Measurements from ENCODE around the gene ZBTB7C. TPM values are rescaled to one million over a fixed set of nuclear protein-coding genes. Genes with fewer than 3 reads are reported as not detected.

The ZBTB7C gene
- total RNA-seq, 2 donors from 2014 or later: not detected

- H3K4me1 Mint-ChIP-seq (ENCODE audit: low read depth in 2 of 2): no peaks in the 10 kb centered on the region
- peaks cover 27 to 33% of the 10 kb centered on the region in 2 donors for H3K27me3 Mint-ChIP-seq
- ATAC-seq: no peak
- DNase-seq (ENCODE audit: low spot score): no peak
- no peaks in the 10 kb centered on the region for H3K36me3 Mint-ChIP-seq
- no peaks in the 10 kb centered on the region for H3K9me3 Mint-ChIP-seq
- no peak overlapping the region for H3K27ac Mint-ChIP-seq
- no peak overlapping the region for H3K4me3 Mint-ChIP-seq
These were observed 347.2 kb downstream of the ZBTB7C start for GRCh38 chr18:48061781-48062570.

GRCh38 chr18:48060970-48061369 is 348.2 kb downstream of the ZBTB7C start:
- Mint-ChIP-seq H3K4me3 (no peak overlapping the region), H3K9me3 (no peaks in the 10 kb centered on the region), H3K27me3 (peaks cover 27 to 43% of the 10 kb centered on the region in 2 donors), H3K4me1 (ENCODE audit: low read depth in 2 of 2) (no peaks in the 10 kb centered on the region), H3K36me3 (no peaks in the 10 kb centered on the region), H3K27ac (no peak overlapping the region)
- DNase-seq (ENCODE audit: low spot score) (no peak), ATAC-seq (no peak)

- Mint-ChIP-seq H3K36me3 (no peaks in the 10 kb centered on the region), H3K4me1 (ENCODE audit: low read depth in 2 of 2) (no peaks in the 10 kb centered on the region), H3K27ac (no peak overlapping the region), H3K4me3 (no peak overlapping the region), H3K27me3 (peaks cover 33 to 48% of the 10 kb centered on the region in 2 donors), H3K9me3 (no peaks in the 10 kb centered on the region)
- DNase-seq (ENCODE audit: low spot score): no peak
- ATAC-seq: no peak
These were observed 348.8 kb downstream of the ZBTB7C start for GRCh38 chr18:48060346-48060745.

- Mint-ChIP-seq H3K4me3 (no peak overlapping the region), H3K4me1 (ENCODE audit: low read depth in 2 of 2) (no peaks in the 10 kb centered on the region), H3K9me3 (no peaks in the 10 kb centered on the region), H3K27ac (no peak overlapping the region), H3K27me3 (peaks cover 37 to 54% of the 10 kb centered on the region in 2 donors), H3K36me3 (no peaks in the 10 kb centered on the region)
- DNase-seq (ENCODE audit: low spot score): no peak
- ATAC-seq: no peak
These were observed 349.6 kb downstream of the ZBTB7C start for GRCh38 chr18:48059455-48060010.

GRCh38 chr18:48058486-48058885 is 350.7 kb downstream of the ZBTB7C start:
- DNase-seq (ENCODE audit: low spot score) (no peak), ATAC-seq (no peak)
- Mint-ChIP-seq H3K4me1 (ENCODE audit: low read depth in 2 of 2) (no peaks in the 10 kb centered on the region), H3K27ac (no peak overlapping the region), H3K4me3 (no peak overlapping the region), H3K27me3 (peaks cover 44 to 63% of the 10 kb centered on the region in 2 donors), H3K36me3 (no peaks in the 10 kb centered on the region), H3K9me3 (no peaks in the 10 kb centered on the region)

GRCh38 chr18:48057018-48057417 is 352.2 kb downstream of the ZBTB7C start:
- no peaks in the 10 kb centered on the region for H3K9me3 Mint-ChIP-seq
- no peaks in the 10 kb centered on the region for H3K36me3 Mint-ChIP-seq
- no peak overlapping the region for H3K4me3 Mint-ChIP-seq
- H3K4me1 Mint-ChIP-seq (ENCODE audit: low read depth in 2 of 2): no peaks in the 10 kb centered on the region
- DNase-seq (ENCODE audit: low spot score) (no peak), ATAC-seq (no peak)
- peaks cover 48 to 72% of the 10 kb centered on the region in 2 donors for H3K27me3 Mint-ChIP-seq
- H3K27ac Mint-ChIP-seq: no peak overlapping the region

- H3K27ac Mint-ChIP-seq: no peak overlapping the region
- H3K9me3 Mint-ChIP-seq: no peaks in the 10 kb centered on the region
- DNase-seq (ENCODE audit: low spot score): no peak
- no peak overlapping the region for H3K4me3 Mint-ChIP-seq
- peaks cover 42 to 68% of the 10 kb centered on the region in 2 donors for H3K27me3 Mint-ChIP-seq
- H3K4me1 Mint-ChIP-seq (ENCODE audit: low read depth in 2 of 2): no peaks in the 10 kb centered on the region
- no peak for ATAC-seq
- no peaks in the 10 kb centered on the region for H3K36me3 Mint-ChIP-seq
These were observed 353.8 kb downstream of the ZBTB7C start for GRCh38 chr18:48055351-48055750.

GRCh38 chr18:48053881-48054816 is 355.0 kb downstream of the ZBTB7C start:
- Mint-ChIP-seq H3K36me3 (no peaks in the 10 kb centered on the region), H3K4me3 (no peak overlapping the region), H3K27ac (no peak overlapping the region), H3K27me3 (peaks cover 33 to 59% of the 10 kb centered on the region in 2 donors), H3K9me3 (no peaks in the 10 kb centered on the region), H3K4me1 (ENCODE audit: low read depth in 2 of 2) (no peaks in the 10 kb centered on the region)
- DNase-seq (ENCODE audit: low spot score) (no peak), ATAC-seq (no peak)

GRCh38 chr18:48052842-48053241 is 356.3 kb downstream of the ZBTB7C start:
- Mint-ChIP-seq H3K9me3 (no peaks in the 10 kb centered on the region), H3K4me3 (no peak overlapping the region), H3K36me3 (no peaks in the 10 kb centered on the region), H3K27ac (no peak overlapping the region), H3K4me1 (ENCODE audit: low read depth in 2 of 2) (no peaks in the 10 kb centered on the region), H3K27me3 (peaks cover 26 to 47% of the 10 kb centered on the region in 2 donors)
- no peak for ATAC-seq
- no peak for DNase-seq (ENCODE audit: low spot score)

- no peaks in the 10 kb centered on the region for H3K36me3 Mint-ChIP-seq
- no peaks in the 10 kb centered on the region for H3K9me3 Mint-ChIP-seq
- H3K4me3 Mint-ChIP-seq: no peak overlapping the region
- H3K4me1 Mint-ChIP-seq (ENCODE audit: low read depth in 2 of 2): no peaks in the 10 kb centered on the region
- peaks cover 24 to 41% of the 10 kb centered on the region in 2 donors for H3K27me3 Mint-ChIP-seq
- no peak overlapping the region for H3K27ac Mint-ChIP-seq
- no peak for ATAC-seq
- DNase-seq (ENCODE audit: low spot score): no peak
These were observed 357.0 kb downstream of the ZBTB7C start for GRCh38 chr18:48051945-48052840.

- H3K36me3 Mint-ChIP-seq: no peaks in the 10 kb centered on the region
- peaks cover 21 to 30% of the 10 kb centered on the region in 2 donors for H3K27me3 Mint-ChIP-seq
- H3K4me3 Mint-ChIP-seq: no peak overlapping the region
- no peaks in the 10 kb centered on the region for H3K4me1 Mint-ChIP-seq (ENCODE audit: low read depth in 2 of 2)
- ATAC-seq (no peak), DNase-seq (ENCODE audit: low spot score) (no peak)
- no peak overlapping the region for H3K27ac Mint-ChIP-seq
- no peaks in the 10 kb centered on the region for H3K9me3 Mint-ChIP-seq
These were observed 359.0 kb downstream of the ZBTB7C start for GRCh38 chr18:48050176-48050575.

GRCh38 chr18:48049757-48050156 is 359.4 kb downstream of the ZBTB7C start:
- H3K36me3 Mint-ChIP-seq: no peaks in the 10 kb centered on the region
- H3K27me3 Mint-ChIP-seq: peaks cover 18 to 27% of the 10 kb centered on the region in 2 donors
- no peak overlapping the region for H3K27ac Mint-ChIP-seq
- ATAC-seq: no peak
- no peaks in the 10 kb centered on the region for H3K9me3 Mint-ChIP-seq
- H3K4me3 Mint-ChIP-seq: no peak overlapping the region
- DNase-seq (ENCODE audit: low spot score): no peak
- no peaks in the 10 kb centered on the region for H3K4me1 Mint-ChIP-seq (ENCODE audit: low read depth in 2 of 2)

GRCh38 chr18:48048251-48048650 is 360.9 kb downstream of the ZBTB7C start:
- ATAC-seq: no peak
- H3K27ac Mint-ChIP-seq: no peak overlapping the region
- no peaks in the 10 kb centered on the region for H3K36me3 Mint-ChIP-seq
- H3K27me3 Mint-ChIP-seq: peaks cover 10 to 13% of the 10 kb centered on the region in 2 donors
- H3K4me1 Mint-ChIP-seq (ENCODE audit: low read depth in 2 of 2): no peaks in the 10 kb centered on the region
- DNase-seq (ENCODE audit: low spot score): no peak
- no peak overlapping the region for H3K4me3 Mint-ChIP-seq
- H3K9me3 Mint-ChIP-seq: no peaks in the 10 kb centered on the region

All from natural killer cell treated with Interleukin-12 subunit alpha and Interleukin-12 subunit beta and Interleukin-15 and Interleukin-18, amount 100 ng/mL, for 72 hours (primary cell).